ENCODE results near the gene CNPY1. TPM values are rescaled to one million over a fixed set of nuclear protein-coding genes. Genes with fewer than 3 reads are reported as not detected.

CNPY1 gene
- total and polyA plus RNA-seq, 9 of the 15 experiments (the other 6 are each of a cell fraction or from before 2014, with no cell fraction given) = not detected

GRCh38 chr7:155456738-155457543 is 89.4 kb downstream of the CNPY1 start (continued):
- TF ChIP-seq REST (IDR thresholded peaks at IDR 0.05; ENCODE audit: borderline replicate concordance) (0 out of 2 replicates have a peak, but pooled peaks have one; percentile 25), REST (CRISPR knock-in tag; IDR thresholded peaks at IDR 0.05; ENCODE audit: low read depth) (no peak), ZNF232 (CRISPR knock-in tag; IDR thresholded peaks at IDR 0.05) (no peak)

All from K562 (cell line).